Activated T-helper 1 cell treated with Interleukin-2 at 50 U/mL for 16 hours (primary cell): ENCODE data around the gene DHFR.
"Not testable (repeated sequence)": the region's sequence is repeated elsewhere in the genome, so short reads cannot be mapped to it uniquely, and the experiment has no call there.

ENCODE experiments used
- DNase-seq: peaks from one replicate; pipeline ENCODE4 v3.0.0-alpha.2; 2020; ENCODE audit warnings: low read depth

The DHFR gene

DNA sequence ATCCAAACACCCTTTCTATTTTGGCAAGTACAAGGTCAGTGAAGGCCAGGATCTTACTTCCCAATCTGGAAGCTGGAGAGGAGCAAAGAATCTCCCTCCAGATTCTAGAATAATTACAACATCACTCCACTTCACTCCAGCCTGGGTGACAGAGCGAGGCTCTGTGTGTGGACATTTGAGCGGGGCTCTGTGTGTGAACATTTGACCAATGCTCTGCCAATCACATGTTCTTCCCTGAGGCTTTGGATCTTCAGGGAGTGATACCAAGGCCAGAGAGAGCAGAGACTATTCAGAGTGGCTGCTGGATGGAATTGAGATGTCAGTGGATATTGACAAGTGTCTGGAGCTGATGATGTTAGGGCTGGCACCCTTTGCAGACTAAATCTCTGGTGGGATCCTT lies 60.0 kb downstream of the DHFR start:
- DNase-seq, result no peak

DNA sequence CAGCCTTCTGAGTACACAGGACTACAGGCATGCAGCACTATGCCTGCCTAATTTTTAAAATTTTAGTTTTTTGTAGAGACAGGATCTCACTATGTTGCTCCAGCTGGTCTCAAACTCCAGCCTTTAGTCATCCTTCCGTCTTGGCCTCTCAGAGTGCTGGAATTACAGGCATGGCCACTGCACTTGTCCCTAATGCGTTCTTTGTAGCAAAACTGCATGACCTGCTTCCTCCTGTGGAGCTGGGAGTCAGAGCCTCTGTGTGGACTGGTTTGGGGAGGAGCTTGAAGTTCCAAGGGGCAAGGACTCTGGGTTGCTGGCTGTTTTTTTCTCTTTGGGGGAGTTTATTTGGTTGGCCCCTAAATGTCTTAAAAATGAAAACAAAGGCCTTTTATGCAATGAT lies 62.0 kb downstream of the DHFR start:
- no peak for DNase-seq

DNA sequence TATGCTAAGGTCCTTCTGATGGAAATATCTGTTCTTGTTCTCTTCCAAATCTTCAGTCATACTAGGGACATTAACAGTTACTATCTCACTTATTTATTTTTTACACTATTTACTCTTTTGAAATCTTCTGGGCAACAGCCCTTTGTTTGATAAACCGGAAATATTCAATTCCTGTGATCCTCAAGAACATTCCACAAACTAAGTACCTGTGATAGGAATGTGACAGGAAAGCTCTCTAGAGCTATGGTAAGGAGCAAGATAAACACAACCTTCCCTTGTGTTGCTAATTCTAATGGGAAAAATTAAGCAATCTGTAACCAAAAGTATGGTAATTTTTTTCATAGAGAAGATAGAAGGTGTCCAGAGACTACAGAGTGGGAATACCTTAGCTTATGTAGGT lies 62.7 kb downstream of the DHFR start:
- DNase-seq, result no peak

DNA sequence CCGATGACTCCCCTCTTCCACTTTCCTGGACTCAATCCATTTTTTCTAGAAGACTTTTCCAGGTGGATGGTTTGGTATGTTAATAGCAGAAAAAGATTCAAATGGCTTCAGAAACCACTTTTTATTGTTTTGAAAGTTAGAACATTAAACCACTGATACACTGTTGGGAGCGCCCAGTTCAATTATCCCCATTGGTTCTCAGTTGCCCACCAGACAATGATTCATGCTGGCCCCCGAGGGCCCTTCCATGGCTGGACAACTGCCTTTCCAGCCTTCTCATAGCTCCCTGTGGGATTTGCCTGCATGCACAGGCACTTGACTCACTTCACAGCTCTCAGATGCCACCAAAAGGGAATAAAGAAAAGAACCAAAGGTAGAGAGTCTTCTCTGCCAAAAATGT lies 63.4 kb downstream of the DHFR start:
- DNase-seq, result no peak

DNA sequence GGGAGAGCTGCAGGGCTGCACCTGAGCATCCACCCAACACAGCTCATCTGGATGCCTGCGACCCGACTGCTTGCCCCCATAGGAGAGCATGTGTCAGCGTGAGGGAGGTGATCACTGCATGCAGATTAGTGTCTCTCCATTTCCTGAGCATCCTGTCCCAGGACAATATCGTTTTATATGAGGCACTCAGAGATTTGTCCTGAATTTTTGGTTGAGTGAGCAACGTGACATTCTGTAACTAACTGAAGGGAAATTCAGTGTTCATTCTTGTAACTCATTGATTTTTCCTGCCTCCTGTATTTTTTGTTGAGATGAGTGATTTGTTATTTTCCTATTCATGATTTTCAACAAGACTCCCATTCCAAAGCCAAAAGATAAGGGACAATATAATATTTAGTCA lies 64.0 kb downstream of the DHFR start:
- DNase-seq, result no peak

DNA sequence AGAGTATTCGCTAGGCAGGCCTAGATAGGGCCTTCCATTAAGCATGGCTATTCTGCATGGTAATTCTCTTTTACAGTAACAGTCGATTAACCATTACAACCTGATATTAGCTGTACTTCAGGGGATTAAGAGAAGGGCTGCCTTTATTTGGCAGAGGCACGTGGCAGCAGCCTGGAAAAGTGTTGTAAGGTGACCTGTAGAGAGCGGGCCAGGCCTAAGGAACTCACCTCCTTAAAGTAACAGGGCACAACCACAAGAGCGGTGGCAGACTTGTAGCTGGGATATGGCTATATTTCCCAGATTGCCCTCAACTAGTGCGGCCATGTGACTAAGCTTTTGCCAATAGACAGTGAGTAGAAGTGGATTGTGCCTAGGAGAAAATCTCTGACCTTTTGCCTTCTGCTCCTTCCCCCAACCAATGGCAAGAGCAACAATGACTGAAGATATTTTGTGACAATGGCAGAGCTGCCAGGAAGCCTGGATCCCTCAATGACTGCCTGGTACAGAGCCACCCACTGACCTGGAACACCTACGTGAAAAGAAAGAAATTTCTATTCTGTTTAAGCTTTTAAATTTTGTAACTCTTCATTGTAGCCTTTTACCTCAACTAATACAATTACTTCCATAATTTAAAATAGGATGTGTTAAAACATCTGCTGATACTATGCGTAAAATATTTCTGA lies 65.8 kb downstream of the DHFR start:
- DNase-seq, result no peak

- DNase-seq, result no peak
Observed at GRCh38 chr5:80584770-80585169, 70.0 kb downstream of the DHFR start.

DNA sequence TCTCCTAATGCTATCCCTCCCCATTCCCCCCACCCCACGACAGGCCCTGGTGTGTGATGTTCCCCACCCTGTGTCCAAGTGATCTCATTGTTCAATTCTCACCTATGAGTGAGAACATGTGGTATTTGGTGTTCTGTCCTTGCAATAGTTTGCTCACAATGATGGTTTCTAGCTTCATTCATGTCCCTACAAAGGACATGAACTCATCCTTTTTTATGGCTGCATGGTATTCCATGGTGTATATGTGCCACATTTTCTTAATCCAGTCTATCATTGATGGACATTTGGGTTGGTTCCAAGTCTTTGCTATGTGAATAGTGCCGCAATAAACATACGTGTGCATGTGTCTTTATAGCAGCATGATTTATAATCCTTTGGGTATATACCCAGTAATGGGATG lies 74.5 kb downstream of the DHFR start:
- not testable (repeated sequence) for DNase-seq

DNA sequence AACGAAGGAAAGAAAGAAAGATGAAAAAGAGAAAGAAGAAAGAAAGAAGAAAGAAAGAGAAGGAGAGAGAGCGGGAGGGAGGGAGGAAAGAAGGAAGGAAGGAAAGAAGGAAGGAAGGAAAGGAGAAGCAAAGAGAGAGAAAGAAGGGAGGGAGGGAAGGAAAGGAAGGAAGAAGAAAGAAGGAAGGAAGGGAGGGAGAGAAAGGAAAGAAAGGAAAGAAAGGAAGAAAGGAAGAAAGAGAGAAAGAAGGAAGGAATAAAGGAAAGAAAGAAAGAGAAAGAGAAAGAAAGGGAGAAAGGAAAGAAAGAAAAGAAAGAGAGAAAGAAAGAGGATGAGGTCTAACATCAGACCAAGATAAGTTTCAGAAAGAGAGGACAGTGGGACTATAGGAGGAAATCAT lies 75.7 kb downstream of the DHFR start:
- no peak for DNase-seq

- no peak for DNase-seq
Observed at GRCh38 chr5:80577707-80578106, 77.1 kb downstream of the DHFR start.

- DNase-seq, result no peak
Observed at GRCh38 chr5:80576383-80576782, 78.4 kb downstream of the DHFR start.
